Calu3 (cell line): ENCODE measurements around the gene SLC25A25. TPM values are rescaled to one million over a fixed set of nuclear protein-coding genes. Genes with fewer than 3 reads are reported as not detected.

Experiments
- BruUV-seq: library from RNA; stranded (reverse); fragments of 400-500 nt; replicated peaks from 2 replicates; lab custom pipeline; 2021; lab: Mats Ljungman, UMichigan
- CTCF ChIA-PET: fragments of 300-600 bp; sonication (Branson Sonifier 250); formaldehyde crosslinking; loops from one replicate; lab custom pipeline; 2022; ENCODE audit warnings: antibody characterized with exemption; lab: Charles Lee
- DNase-seq: peaks from one replicate; pipeline ENCODE4 v3.0.0; 2022
- H3K27ac Mint-ChIP-seq: one replicate; pipeline ENCODE4 v1.8.0; 2022; ENCODE audit warnings: mixed read lengths; ENCODE audit not compliant: unreplicated experiment
- H3K27me3 Mint-ChIP-seq: one replicate; pipeline ENCODE4 v1.8.0; 2022; ENCODE audit warnings: mixed read lengths; ENCODE audit not compliant: unreplicated experiment
- H3K36me3 Mint-ChIP-seq: one replicate; pipeline ENCODE4 v1.8.0; 2022; ENCODE audit warnings: mild to moderate bottlenecking, moderate library complexity, mixed read lengths; ENCODE audit not compliant: insufficient read depth, unreplicated experiment
- H3K4me1 Mint-ChIP-seq: one replicate; pipeline ENCODE4 v1.8.0; 2022; ENCODE audit warnings: mild to moderate bottlenecking, low read depth, mixed read lengths; ENCODE audit not compliant: unreplicated experiment
- H3K4me3 Mint-ChIP-seq: one replicate; pipeline ENCODE4 v1.8.0; 2022; ENCODE audit warnings: mild to moderate bottlenecking, low read depth, moderate library complexity, mixed read lengths; ENCODE audit not compliant: unreplicated experiment
- H3K9me3 Mint-ChIP-seq: one replicate; pipeline ENCODE4 v1.8.0; 2022; ENCODE audit warnings: low read depth, mixed read lengths; ENCODE audit not compliant: unreplicated experiment
- CTCF ChIP-seq: fragments of 200-600 bp; IDR thresholded peaks from one replicate; pipeline ENCODE4 v1.8.0; 2022; ENCODE audit warnings: antibody characterized with exemption; ENCODE audit not compliant: unreplicated experiment
- intact Hi-C: fragments of 100-400 bp; cut with micrococcal nuclease; formaldehyde crosslinking; loops from one replicate; pipeline ENCODE4 v1.10.0; 2022; ENCODE audit not compliant: unreplicated experiment
- total RNA-seq: library from RNA; stranded (reverse); gene quantifications from 2 replicates; pipeline ENCODE4 v1.2.3, GENCODE V29; 2022

SLC25A25 gene
- total RNA-seq, 1 experiment from 2014 or later: 19.5 TPM

DNA sequence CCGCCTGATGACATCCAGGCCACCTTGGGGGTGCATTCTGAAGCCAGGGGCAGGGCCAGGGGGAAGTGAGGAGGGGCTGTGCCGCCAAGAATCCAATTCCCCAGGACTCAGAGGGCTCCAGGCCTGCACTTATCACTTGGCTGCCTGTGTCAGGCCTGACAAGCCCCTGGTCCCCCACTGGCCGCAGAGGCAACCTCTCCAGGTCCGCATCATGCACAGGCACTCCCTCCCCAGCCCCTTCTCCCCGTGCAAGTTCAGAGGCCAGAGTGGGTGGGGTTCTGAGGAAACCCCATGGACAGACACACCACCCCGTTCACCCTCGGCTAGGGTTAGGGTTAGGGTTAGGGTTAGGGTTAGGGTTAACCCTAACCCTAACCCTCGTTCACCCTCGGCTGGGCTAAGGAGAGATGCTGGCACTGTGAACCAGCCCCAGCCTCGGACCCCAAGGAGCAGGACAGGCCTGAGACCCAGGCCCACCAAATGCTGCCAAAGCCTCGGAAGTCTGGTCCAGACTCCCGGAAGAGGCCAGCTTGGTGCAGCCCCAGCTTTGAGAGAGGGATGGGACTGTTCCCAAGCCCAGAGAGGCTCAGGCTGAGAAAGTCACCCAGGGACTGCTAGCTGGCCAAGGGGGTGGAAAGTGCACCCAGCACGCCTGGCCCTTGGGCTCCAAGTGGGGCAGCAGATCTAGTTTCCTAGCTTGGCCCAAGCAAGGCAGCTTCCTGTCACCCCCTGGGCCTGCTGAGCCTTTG is 86.1 kb downstream of the SLC25A25 start:
- CTCF ChIA-PET: interaction anchor here (1.1 kb wide), 1 partner anchor 29 kb away, joined by 4 read pairs; no protein-coding TSS in a partner anchor
- Mint-ChIP-seq H3K9me3 (no peaks in the 10 kb centered on the region), H3K4me1 (peaks cover 23% of the 10 kb centered on the region), H3K27me3 (peaks cover 11% of the 10 kb centered on the region), H3K4me3 (no peak overlapping the region), H3K36me3 (peaks cover 88% of the 10 kb centered on the region), H3K27ac (peak overlapping the region; percentile 33)
- peak; percentile 73 for DNase-seq
- no TSS peak for BruUV-seq
- TF ChIP-seq CTCF: no peak
- intact Hi-C loops: no loop called here

DNA sequence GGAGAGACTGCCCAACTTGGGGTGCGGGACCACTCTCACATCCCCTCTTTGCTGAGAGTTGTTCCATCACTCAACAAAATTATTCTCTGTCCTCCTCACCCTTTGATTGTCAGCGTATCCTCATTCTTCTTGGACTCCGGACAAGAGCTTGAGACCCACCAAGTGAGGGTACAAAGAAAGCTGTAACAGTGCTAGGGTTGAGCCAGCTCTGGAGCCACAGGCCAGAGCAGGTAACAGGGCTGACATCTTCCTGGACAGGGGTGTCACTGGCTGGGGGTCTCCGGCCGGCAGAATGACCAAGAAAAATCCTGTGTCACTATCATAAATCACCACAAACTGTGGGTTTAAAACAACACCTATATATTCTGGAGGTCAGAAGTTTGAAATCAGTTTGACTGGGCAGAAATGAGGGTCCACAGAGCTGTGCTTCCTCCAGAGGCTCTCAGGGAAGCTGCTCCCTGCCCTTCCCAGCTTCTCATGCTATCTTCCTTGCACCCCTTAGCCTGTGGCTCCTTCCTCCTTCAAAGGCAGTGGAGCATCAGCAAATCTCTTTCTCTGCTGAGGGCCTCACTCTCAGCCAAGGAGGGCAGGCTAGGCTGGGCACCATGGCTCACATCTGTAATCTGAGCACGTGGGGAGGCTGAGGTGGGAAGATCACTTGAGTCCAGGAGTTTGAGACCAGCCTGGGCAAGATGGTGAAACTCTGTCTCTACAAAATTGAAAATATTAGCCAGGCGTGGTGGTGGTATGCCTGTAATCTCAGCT is 87.9 kb downstream of the SLC25A25 start:
- BruUV-seq: no TSS peak
- DNase-seq: peak; percentile 37
- no peaks in the 10 kb centered on the region for H3K9me3 Mint-ChIP-seq
- TF ChIP-seq CTCF: no peak
- peak overlapping the region; percentile 93 for H3K27ac Mint-ChIP-seq
- H3K4me3 Mint-ChIP-seq: peak overlapping the region; percentile 27
- intact Hi-C loops: no loop called here
- CTCF ChIA-PET: no interaction called here
- H3K4me1 Mint-ChIP-seq: peaks cover 5% of the 10 kb centered on the region
- H3K27me3 Mint-ChIP-seq: peaks cover 5% of the 10 kb centered on the region
- H3K36me3 Mint-ChIP-seq: peaks cover 88% of the 10 kb centered on the region

Other genes starting within 250 kb of the SLC25A25 start
- 0.32 TPM in 1 of 2 replicates, not detected in the other for gene ENG, start 213.6 kb upstream of the SLC25A25 start, total RNA-seq
- gene AK1, start 190.6 kb upstream of the SLC25A25 start, total RNA-seq: 12.2 and 15.6 TPM in 2 replicates
- gene ST6GALNAC6, start 168.6 kb upstream of the SLC25A25 start, total RNA-seq: 9.1 and 12.1 TPM in 2 replicates
- gene ST6GALNAC4, start 151.2 kb upstream of the SLC25A25 start, total RNA-seq: 11.8 and 12.8 TPM in 2 replicates
- 0.17 and 1.1 TPM in 2 replicates for gene PIP5KL1, start 137.5 kb upstream of the SLC25A25 start, total RNA-seq
- gene DPM2, start 130.4 kb upstream of the SLC25A25 start, total RNA-seq: 31.5 and 39.9 TPM in 2 replicates
- gene EEIG1, start 87.2 kb upstream of the SLC25A25 start, total RNA-seq: 80.7 and 84.6 TPM in 2 replicates
- 6.7 and 9.0 TPM in 2 replicates for gene NAIF1, start 912 bp upstream of the SLC25A25 start, total RNA-seq
- gene PTGES2, start 59.5 kb downstream of the SLC25A25 start, total RNA-seq: 121 and 137 TPM in 2 replicates
- gene LCN2, start 81.2 kb downstream of the SLC25A25 start, total RNA-seq: 2,733 and 4,208 TPM in 2 replicates
- gene BBLN, start 92.0 kb downstream of the SLC25A25 start, total RNA-seq: 77.6 and 82.3 TPM in 2 replicates
- 85.8 and 93.7 TPM in 2 replicates for gene CIZ1, start 123.3 kb downstream of the SLC25A25 start, total RNA-seq
- gene DNM1, start 135.1 kb downstream of the SLC25A25 start, total RNA-seq: 30.8 and 40.0 TPM in 2 replicates
- 69.6 and 77.2 TPM in 2 replicates for gene GOLGA2, start 207.8 kb downstream of the SLC25A25 start, total RNA-seq
- 9.6 and 9.7 TPM in 2 replicates for gene SWI5, start 208.0 kb downstream of the SLC25A25 start, total RNA-seq